HL-60 (cell line): ENCODE data around the gene SPATA3.

Experiments
- GABPA ChIP-seq: IDR thresholded peaks from 2 replicates; pipeline ENCODE4 v1.6.1; 2012; ENCODE audit warnings: low read depth
- SPI1 ChIP-seq: IDR thresholded peaks from 2 replicates; pipeline ENCODE4 v1.6.1; 2012; ENCODE audit warnings: low read depth, mild to moderate bottlenecking, borderline replicate concordance
- TF ChIP-seq, protein P1 (sequence below): IDR thresholded peaks from one replicate; pipeline ENCODE4 v1.5.1; 2011; ENCODE audit warnings: low read length, control low read depth, inconsistent platforms; ENCODE audit not compliant: insufficient read depth

DNA sequence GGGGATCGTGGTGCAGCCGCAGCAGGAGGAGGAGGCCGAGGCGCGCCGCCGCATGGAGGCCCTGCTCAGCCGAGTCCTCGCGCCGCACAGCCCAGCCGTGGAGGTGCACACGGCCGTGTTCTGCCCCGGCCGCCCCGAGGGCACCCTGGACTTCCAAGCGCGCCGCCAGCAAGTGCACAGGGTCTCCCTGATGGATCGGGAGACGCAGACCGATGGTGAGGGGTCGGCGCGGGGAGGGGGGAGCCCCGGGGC, 5.1 kb upstream of the SPATA3 start:
- TF ChIP-seq, protein P1, sequence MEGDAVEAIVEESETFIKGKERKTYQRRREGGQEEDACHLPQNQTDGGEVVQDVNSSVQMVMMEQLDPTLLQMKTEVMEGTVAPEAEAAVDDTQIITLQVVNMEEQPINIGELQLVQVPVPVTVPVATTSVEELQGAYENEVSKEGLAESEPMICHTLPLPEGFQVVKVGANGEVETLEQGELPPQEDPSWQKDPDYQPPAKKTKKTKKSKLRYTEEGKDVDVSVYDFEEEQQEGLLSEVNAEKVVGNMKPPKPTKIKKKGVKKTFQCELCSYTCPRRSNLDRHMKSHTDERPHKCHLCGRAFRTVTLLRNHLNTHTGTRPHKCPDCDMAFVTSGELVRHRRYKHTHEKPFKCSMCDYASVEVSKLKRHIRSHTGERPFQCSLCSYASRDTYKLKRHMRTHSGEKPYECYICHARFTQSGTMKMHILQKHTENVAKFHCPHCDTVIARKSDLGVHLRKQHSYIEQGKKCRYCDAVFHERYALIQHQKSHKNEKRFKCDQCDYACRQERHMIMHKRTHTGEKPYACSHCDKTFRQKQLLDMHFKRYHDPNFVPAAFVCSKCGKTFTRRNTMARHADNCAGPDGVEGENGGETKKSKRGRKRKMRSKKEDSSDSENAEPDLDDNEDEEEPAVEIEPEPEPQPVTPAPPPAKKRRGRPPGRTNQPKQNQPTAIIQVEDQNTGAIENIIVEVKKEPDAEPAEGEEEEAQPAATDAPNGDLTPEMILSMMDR = no peak
- TF ChIP-seq SPI1 = no peak
- no peak for TF ChIP-seq GABPA
